HFFc6 (cell line): ENCODE data around the gene MRC1. TPM values are rescaled to one million over a fixed set of nuclear protein-coding genes. Genes with fewer than 3 reads are reported as not detected.

Experiments used
- DNase-seq: peaks from one replicate; pipeline ENCODE4 v3.0.0-alpha.2; 2018
- H3K27ac Mint-ChIP-seq: 2 replicates; pipeline ENCODE4 v1.8.0; 2020; ENCODE audit warnings: mild to moderate bottlenecking, mixed read lengths
- H3K27me3 Mint-ChIP-seq: 2 replicates; pipeline ENCODE4 v1.8.0; 2021; ENCODE audit warnings: mild to moderate bottlenecking, moderate library complexity, mixed read lengths; ENCODE audit not compliant: insufficient read depth
- H3K36me3 Mint-ChIP-seq: 2 replicates; pipeline ENCODE4 v1.8.0; 2021; ENCODE audit warnings: low read depth, mixed read lengths
- H3K4me1 Mint-ChIP-seq: 2 replicates; pipeline ENCODE4 v1.8.0; 2020; ENCODE audit warnings: low read depth, mixed read lengths
- H3K4me3 Mint-ChIP-seq: 2 replicates; pipeline ENCODE4 v1.8.0; 2020; ENCODE audit warnings: mild to moderate bottlenecking, moderate library complexity, mixed read lengths
- H3K9me3 Mint-ChIP-seq: 2 replicates; pipeline ENCODE4 v1.8.0; 2020; ENCODE audit warnings: mild to moderate bottlenecking, mixed read lengths
- CTCF ChIP-seq: fragments of 200-600 bp; sonication (generic); IDR thresholded peaks from 2 replicates; pipeline ENCODE4 v1.5.0; 2021; ENCODE audit warnings: antibody characterized with exemption, mild to moderate bottlenecking
- total RNA-seq, 6 experiments: library from RNA; stranded (reverse); fragmentation: NEBNext Ultra II Directional; extraction: Animal tissue kit (Norgen Biotek cat#: 25700); gene quantifications; 2 replicates in 1 of 6; 3 replicates in 5 of 6; pipeline ENCODE4 v1.2.3, GENCODE V29; 2021

MRC1 gene
- total RNA-seq, 6 experiments from 2014 or later = 0.02 to 0.06 TPM; not detected in 4

GRCh38 chr10:17768957-17769356 lies 40.2 kb upstream of the MRC1 start:
- Mint-ChIP-seq H3K4me3 (peak overlapping the region; percentile 0; the same call in 1 of the 2 replicates), H3K36me3 (peaks cover 13% of the 10 kb centered on the region), H3K9me3 (peaks cover 10% of the 10 kb centered on the region), H3K27me3 (no peaks in the 10 kb centered on the region; the same call in 1 of the 2 replicates), H3K27ac (peak overlapping the region; percentile 64), H3K4me1 (peaks cover 14% of the 10 kb centered on the region)
- TF ChIP-seq CTCF = no peak
- DNase-seq = peak; percentile 35

- H3K36me3 Mint-ChIP-seq = peaks cover 6% of the 10 kb centered on the region
- H3K27ac Mint-ChIP-seq = no peak overlapping the region
- H3K4me3 Mint-ChIP-seq = no peak overlapping the region
- H3K4me1 Mint-ChIP-seq = peaks cover 14% of the 10 kb centered on the region
- no peak for DNase-seq
- H3K27me3 Mint-ChIP-seq = no peaks in the 10 kb centered on the region
- TF ChIP-seq CTCF = no peak
- H3K9me3 Mint-ChIP-seq = peaks cover 5% of the 10 kb centered on the region
These were observed 38.1 kb upstream of the MRC1 start for GRCh38 chr10:17771017-17771416.

DNA sequence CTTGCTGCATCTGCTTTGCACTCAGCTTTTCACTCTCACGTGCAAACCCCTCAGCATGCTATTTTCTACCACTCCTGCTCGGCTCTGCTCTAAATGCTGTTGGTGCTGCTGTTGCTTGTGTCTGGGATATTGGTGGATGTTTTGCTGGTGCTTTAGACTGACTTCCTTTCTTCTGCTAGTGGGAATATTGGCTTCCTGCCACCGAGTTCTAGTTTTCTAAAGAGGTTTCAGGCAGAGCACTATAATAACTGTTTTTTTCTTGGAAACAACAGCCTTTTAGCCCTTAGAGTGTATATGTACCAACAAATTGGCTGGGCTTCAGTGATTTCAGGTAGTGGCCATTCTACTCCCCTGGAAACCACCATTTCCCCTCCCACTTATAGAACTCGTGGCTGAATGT lies 29.4 kb upstream of the MRC1 start:
- H3K27me3 Mint-ChIP-seq = no peaks in the 10 kb centered on the region; the same call in 1 of the 2 replicates
- no peak for DNase-seq
- H3K36me3 Mint-ChIP-seq = no peaks in the 10 kb centered on the region

GRCh38 chr10:17780727-17781126 lies 28.4 kb upstream of the MRC1 start:
- Mint-ChIP-seq H3K27me3 (no peaks in the 10 kb centered on the region; the same call in 1 of the 2 replicates), H3K4me3 (no peak overlapping the region), H3K9me3 (no peaks in the 10 kb centered on the region), H3K27ac (no peak overlapping the region), H3K4me1 (peaks cover 35% of the 10 kb centered on the region), H3K36me3 (no peaks in the 10 kb centered on the region)
- TF ChIP-seq CTCF = no peak
- DNase-seq = no peak

More for the DNA sequence above, 29.4 kb upstream of the MRC1 start:
- peaks cover 25% of the 10 kb centered on the region for H3K4me1 Mint-ChIP-seq
- no peak for TF ChIP-seq CTCF
- H3K4me3 Mint-ChIP-seq = no peak overlapping the region
- no peaks in the 10 kb centered on the region for H3K9me3 Mint-ChIP-seq
- H3K27ac Mint-ChIP-seq = no peak overlapping the region

GRCh38 chr10:17781856-17782255 lies 27.3 kb upstream of the MRC1 start:
- Mint-ChIP-seq H3K27me3 (no peaks in the 10 kb centered on the region; the same call in 1 of the 2 replicates), H3K4me1 (peaks cover 46% of the 10 kb centered on the region), H3K27ac (peak overlapping the region; percentile 34; the same call in 1 of the 2 replicates), H3K9me3 (no peaks in the 10 kb centered on the region), H3K36me3 (no peaks in the 10 kb centered on the region), H3K4me3 (no peak overlapping the region)
- DNase-seq = no peak
- no peak; the same call in 1 of the 2 replicates for TF ChIP-seq CTCF
